ENCODE results near the gene ASPM. TPM values are rescaled to one million over a fixed set of nuclear protein-coding genes. Genes with fewer than 3 reads are reported as not detected.

Gene ASPM
- total RNA-seq, 1 experiment from 2014 or later, result 44.0 TPM

- Mint-ChIP-seq H3K27me3 (ENCODE audit: unreplicated experiment) (no peaks in the 10 kb centered on the region), H3K4me1 (ENCODE audit: low read depth, unreplicated experiment) (no peaks in the 10 kb centered on the region), H3K4me3 (ENCODE audit: low read depth, unreplicated experiment) (no peak overlapping the region), H3K36me3 (ENCODE audit: insufficient read depth, unreplicated experiment) (peaks cover 10% of the 10 kb centered on the region), H3K27ac (ENCODE audit: unreplicated experiment) (no peak overlapping the region), H3K9me3 (ENCODE audit: low read depth, unreplicated experiment) (no peaks in the 10 kb centered on the region)
- BruUV-seq (replicated peaks), result no TSS peak
- TF ChIP-seq, protein P1, sequence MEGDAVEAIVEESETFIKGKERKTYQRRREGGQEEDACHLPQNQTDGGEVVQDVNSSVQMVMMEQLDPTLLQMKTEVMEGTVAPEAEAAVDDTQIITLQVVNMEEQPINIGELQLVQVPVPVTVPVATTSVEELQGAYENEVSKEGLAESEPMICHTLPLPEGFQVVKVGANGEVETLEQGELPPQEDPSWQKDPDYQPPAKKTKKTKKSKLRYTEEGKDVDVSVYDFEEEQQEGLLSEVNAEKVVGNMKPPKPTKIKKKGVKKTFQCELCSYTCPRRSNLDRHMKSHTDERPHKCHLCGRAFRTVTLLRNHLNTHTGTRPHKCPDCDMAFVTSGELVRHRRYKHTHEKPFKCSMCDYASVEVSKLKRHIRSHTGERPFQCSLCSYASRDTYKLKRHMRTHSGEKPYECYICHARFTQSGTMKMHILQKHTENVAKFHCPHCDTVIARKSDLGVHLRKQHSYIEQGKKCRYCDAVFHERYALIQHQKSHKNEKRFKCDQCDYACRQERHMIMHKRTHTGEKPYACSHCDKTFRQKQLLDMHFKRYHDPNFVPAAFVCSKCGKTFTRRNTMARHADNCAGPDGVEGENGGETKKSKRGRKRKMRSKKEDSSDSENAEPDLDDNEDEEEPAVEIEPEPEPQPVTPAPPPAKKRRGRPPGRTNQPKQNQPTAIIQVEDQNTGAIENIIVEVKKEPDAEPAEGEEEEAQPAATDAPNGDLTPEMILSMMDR (IDR thresholded peaks at IDR 0.05; ENCODE audit: unreplicated experiment), result no peak
- CTCF ChIA-PET, result no interaction called here
- DNase-seq, result no peak
- intact Hi-C loops (cut with micrococcal nuclease; ENCODE audit: unreplicated experiment), result no loop called here
Measured at GRCh38 chr1:197151185-197151584, 4.7 kb upstream of the ASPM start.

GRCh38 chr1:197150336-197151005 is 4.0 kb upstream of the ASPM start:
- H3K4me1 Mint-ChIP-seq (ENCODE audit: low read depth, unreplicated experiment), result no peaks in the 10 kb centered on the region
- BruUV-seq (replicated peaks), result no TSS peak
- no peak overlapping the region for H3K4me3 Mint-ChIP-seq (ENCODE audit: low read depth, unreplicated experiment)
- H3K27me3 Mint-ChIP-seq (ENCODE audit: unreplicated experiment), result no peaks in the 10 kb centered on the region
- H3K27ac Mint-ChIP-seq (ENCODE audit: unreplicated experiment), result no peak overlapping the region
- CTCF ChIA-PET, result no interaction called here
- H3K9me3 Mint-ChIP-seq (ENCODE audit: low read depth, unreplicated experiment), result no peaks in the 10 kb centered on the region
- TF ChIP-seq, protein P1 (IDR thresholded peaks at IDR 0.05; ENCODE audit: unreplicated experiment), result no peak
- no peak for DNase-seq
- intact Hi-C loops (cut with micrococcal nuclease; ENCODE audit: unreplicated experiment), result no loop called here
- H3K36me3 Mint-ChIP-seq (ENCODE audit: insufficient read depth, unreplicated experiment), result peaks cover 17% of the 10 kb centered on the region

- peaks cover 23% of the 10 kb centered on the region for H3K36me3 Mint-ChIP-seq (ENCODE audit: insufficient read depth, unreplicated experiment)
- H3K4me3 Mint-ChIP-seq (ENCODE audit: low read depth, unreplicated experiment), result no peak overlapping the region
- no TSS peak for BruUV-seq (replicated peaks)
- H3K9me3 Mint-ChIP-seq (ENCODE audit: low read depth, unreplicated experiment), result no peaks in the 10 kb centered on the region
- CTCF ChIA-PET, result interaction anchor here (0.6 kb wide), 1 partner anchor 1031 kb away, joined by 3 read pairs; no protein-coding TSS in a partner anchor
- no peaks in the 10 kb centered on the region for H3K4me1 Mint-ChIP-seq (ENCODE audit: low read depth, unreplicated experiment)
- DNase-seq, result no peak
- H3K27ac Mint-ChIP-seq (ENCODE audit: unreplicated experiment), result no peak overlapping the region
- intact Hi-C loops (cut with micrococcal nuclease; ENCODE audit: unreplicated experiment), result loop anchor here (10.0 kb wide), 1 partner anchor 405 kb away; no protein-coding TSS in a partner anchor
- TF ChIP-seq, protein P1 (IDR thresholded peaks at IDR 0.05; ENCODE audit: unreplicated experiment), result no peak
- no peaks in the 10 kb centered on the region for H3K27me3 Mint-ChIP-seq (ENCODE audit: unreplicated experiment)
Measured at GRCh38 chr1:197149340-197149739, 2.9 kb upstream of the ASPM start.

DNA sequence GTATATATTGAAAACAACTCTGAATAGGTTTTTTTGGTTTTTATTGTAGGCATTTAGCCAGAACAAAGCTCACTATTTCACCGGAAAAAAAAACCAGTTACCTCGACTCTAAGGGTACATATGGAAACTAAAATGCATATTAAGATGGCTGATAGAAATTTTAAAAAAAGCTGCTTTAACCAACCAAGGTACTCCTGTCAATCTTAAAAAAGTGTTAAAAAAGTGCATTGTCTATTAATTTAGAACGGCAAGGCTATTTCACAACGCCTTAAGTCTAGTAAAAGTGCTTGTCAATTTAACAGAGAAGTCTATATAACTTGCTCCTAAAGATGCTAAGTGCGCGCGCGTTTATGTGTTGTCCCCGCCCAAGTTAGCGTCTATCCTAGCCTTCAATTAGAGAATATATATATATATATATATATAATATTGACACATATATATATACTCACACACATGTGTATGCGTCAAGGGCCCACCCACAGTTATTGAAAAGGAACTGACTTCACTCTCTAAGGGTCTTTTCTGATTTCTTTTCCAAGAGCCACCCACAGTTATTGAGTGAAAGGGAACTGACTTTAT is 934 bp downstream of the ASPM start:
- intact Hi-C loops (cut with micrococcal nuclease; ENCODE audit: unreplicated experiment), result loop anchor here (10.0 kb wide), 1 partner anchor 401 kb away; no protein-coding TSS in a partner anchor
- no peaks in the 10 kb centered on the region for H3K9me3 Mint-ChIP-seq (ENCODE audit: low read depth, unreplicated experiment)
- CTCF ChIA-PET, result no interaction called here
- peaks cover 23% of the 10 kb centered on the region for H3K36me3 Mint-ChIP-seq (ENCODE audit: insufficient read depth, unreplicated experiment)
- H3K27ac Mint-ChIP-seq (ENCODE audit: unreplicated experiment), result peak overlapping the region; percentile 99
- BruUV-seq (replicated peaks), result no TSS peak
- no peaks in the 10 kb centered on the region for H3K27me3 Mint-ChIP-seq (ENCODE audit: unreplicated experiment)
- H3K4me3 Mint-ChIP-seq (ENCODE audit: low read depth, unreplicated experiment), result peak overlapping the region; percentile 98
- TF ChIP-seq, protein P1 (IDR thresholded peaks at IDR 0.05; ENCODE audit: unreplicated experiment), result no peak
- no peak for DNase-seq
- peaks cover 24% of the 10 kb centered on the region for H3K4me1 Mint-ChIP-seq (ENCODE audit: low read depth, unreplicated experiment)

Measured in Calu3 (cell line).